Measurements from ENCODE around the gene GSN. TPM values are rescaled to one million over a fixed set of nuclear protein-coding genes. Genes with fewer than 3 reads are reported as not detected.

The GSN gene
- total RNA-seq, 1 experiment from 2014 or later = 278 TPM

GRCh38 chr9:121367306-121368137 lies 99.6 kb downstream of the GSN start:
- H3K4me1 ChIP-seq (ENCODE audit: control insufficient read depth, insufficient read depth, low read length) = peaks cover 43% of the 10 kb centered on the region
- in situ Hi-C loops (cut with HindIII; ENCODE audit: low pct_unique_long_range_greater_than_20kb, low sequenced_read_pairs) = no loop called here
- ATAC-seq = no peak
- intact Hi-C loops (cut with micrococcal nuclease; ENCODE audit: unreplicated experiment) = no loop called here
- no peaks in the 10 kb centered on the region for H3K27me3 ChIP-seq (ENCODE audit: control insufficient read depth, insufficient read depth, low read length)
- CTCF ChIA-PET = no interaction called here
- no peaks in the 10 kb centered on the region for H3K9me3 ChIP-seq (ENCODE audit: control insufficient read depth, insufficient read depth, low read depth, low read length)
- H3K36me3 ChIP-seq (ENCODE audit: control insufficient read depth, insufficient read depth, low read length) = no peaks in the 10 kb centered on the region; the same call in 1 of the 2 replicates
- BruUV-seq (replicated peaks) = no TSS peak
- DNase-seq (ENCODE audit: low read depth, low spot score) = no peak
- H3K4me3 ChIP-seq (ENCODE audit: low read depth in 2 of 2, low read length in 2 of 2) = peak overlapping the region in 1 of 2 experiments; percentile 6; a peak in 2 of 4 replicates
- TF ChIP-seq CTCF (IDR thresholded peaks at IDR 0.05) = no peak
- no peak for TF ChIP-seq REST (IDR thresholded peaks at IDR 0.05; ENCODE audit: insufficient read depth in 1 of 2, low read depth in 2 of 2, low read length in 1 of 2)
- no peak for TF ChIP-seq POLR2AphosphoS5 (IDR thresholded peaks at IDR 0.05; ENCODE audit: low read depth, low read length)
- no peak for TF ChIP-seq SIN3A (IDR thresholded peaks at IDR 0.05; ENCODE audit: borderline replicate concordance, insufficient read depth, low read depth, low read length)
- no peak for TF ChIP-seq TCF7L2 (IDR thresholded peaks at IDR 0.05; ENCODE audit: low read depth, low read length)
- peak overlapping the region; percentile 63 for H3K27ac ChIP-seq (ENCODE audit: low read length)
- POLR2A ChIA-PET = no interaction called here

DNA sequence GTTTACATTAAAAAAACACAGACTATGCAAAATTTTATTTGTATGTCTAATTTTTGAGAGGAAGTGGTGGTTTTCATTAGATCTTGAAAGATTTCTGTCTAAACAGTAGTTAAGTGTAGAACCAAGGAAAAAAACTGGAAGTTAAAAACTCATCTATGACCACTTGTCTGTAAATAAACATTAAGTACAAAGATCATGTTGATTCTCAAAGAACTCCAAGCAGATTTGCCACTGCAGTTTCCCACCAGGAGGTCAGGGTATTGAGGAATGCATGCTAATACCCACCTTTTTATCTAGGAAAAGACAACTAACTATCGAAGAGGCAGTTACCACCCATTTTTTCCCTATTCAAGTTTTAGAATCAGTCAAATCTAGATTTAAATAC lies 100.2 kb downstream of the GSN start:
- ATAC-seq (no peak), DNase-seq (ENCODE audit: low read depth, low spot score) (no peak)
- Histone ChIP-seq H3K27ac (ENCODE audit: low read length) (peak overlapping the region; percentile 63; the same call in 1 of the 2 replicates), H3K27me3 (ENCODE audit: control insufficient read depth, insufficient read depth, low read length) (no peaks in the 10 kb centered on the region), H3K9me3 (ENCODE audit: control insufficient read depth, insufficient read depth, low read depth, low read length) (no peaks in the 10 kb centered on the region), H3K36me3 (ENCODE audit: control insufficient read depth, insufficient read depth, low read length) (no peaks in the 10 kb centered on the region; the same call in 1 of the 2 replicates), H3K4me1 (ENCODE audit: control insufficient read depth, insufficient read depth, low read length) (peaks cover 43% of the 10 kb centered on the region), H3K4me3 (ENCODE audit: low read depth in 2 of 2, low read length in 2 of 2) (peak overlapping the region; percentile 61 to 68; a peak in 3 of 4 replicates)
- ChIA-PET CTCF (no interaction called here), POLR2A (no interaction called here)
- intact Hi-C loops (cut with micrococcal nuclease; ENCODE audit: unreplicated experiment) = no loop called here
- no peak for TF ChIP-seq SIN3A (IDR thresholded peaks at IDR 0.05; ENCODE audit: borderline replicate concordance, insufficient read depth, low read depth, low read length)
- no peak for TF ChIP-seq TCF7L2 (IDR thresholded peaks at IDR 0.05; ENCODE audit: low read depth, low read length)
- no peak for TF ChIP-seq CTCF (IDR thresholded peaks at IDR 0.05)
- TF ChIP-seq REST (IDR thresholded peaks at IDR 0.05; ENCODE audit: insufficient read depth in 1 of 2, low read depth in 2 of 2, low read length in 1 of 2) = no peak
- no peak for TF ChIP-seq POLR2AphosphoS5 (IDR thresholded peaks at IDR 0.05; ENCODE audit: low read depth, low read length)
- BruUV-seq (replicated peaks) = no TSS peak
- in situ Hi-C loops (cut with HindIII; ENCODE audit: low pct_unique_long_range_greater_than_20kb, low sequenced_read_pairs) = no loop called here
